Thoracic aorta endothelial cell (primary cell): ENCODE measurements around the gene LRWD1. TPM values are rescaled to one million over a fixed set of nuclear protein-coding genes. Genes with fewer than 3 reads are reported as not detected.

Source experiments
- total RNA-seq: library from RNA; depleted of rRNA; stranded (reverse); fragments of >200 nt; gene quantifications from 2 replicates; pipeline ENCODE4 v1.2.3, GENCODE V29; 2012

The LRWD1 gene
- total RNA-seq, result 23.8 and 32.3 TPM in 2 replicates

DNA sequence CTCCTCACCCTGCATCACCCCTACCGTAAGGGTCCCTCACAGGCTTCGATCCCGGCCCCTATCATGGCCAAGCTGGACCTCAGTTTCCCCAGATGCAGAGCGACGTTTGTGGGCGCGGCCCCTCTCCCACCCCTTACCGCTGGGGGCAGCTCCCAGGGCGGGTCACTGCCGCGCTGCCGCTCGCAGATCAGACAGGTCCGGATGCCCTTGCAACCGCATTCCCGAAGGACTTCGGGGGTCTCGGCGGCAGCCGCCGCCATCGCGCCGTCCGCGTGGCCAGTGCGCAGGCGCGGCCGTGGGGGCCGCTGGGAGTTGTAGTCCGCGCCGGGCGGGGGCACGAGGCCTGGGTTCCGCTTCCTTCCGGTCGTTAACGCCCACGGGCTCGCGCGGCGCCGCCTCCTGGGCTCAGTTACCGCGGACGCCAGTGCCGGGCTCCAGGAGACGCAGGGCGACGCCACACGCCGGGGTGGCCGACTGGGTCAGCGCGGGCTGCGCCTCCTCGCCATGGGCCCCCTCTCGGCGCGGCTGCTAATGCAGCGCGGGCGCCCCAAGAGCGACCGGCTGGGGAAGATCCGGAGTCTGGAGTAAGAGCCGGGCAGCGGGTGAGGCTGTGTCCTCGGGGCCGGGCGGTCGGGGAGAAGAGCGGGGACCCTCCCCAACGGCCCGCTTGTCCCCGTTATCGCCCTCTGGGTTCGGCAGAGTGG lies at the start of gene LRWD1, which contains the start of gene ALKBH4:
TSS of gene LRWD1 (plus strand) at position 408 of the 704 bp plus-strand sequence. CDS start at position 505, 97 bp downstream.
TSS of gene ALKBH4 (minus strand) at position 287 of the 704 bp plus-strand sequence. CDS start at position 260, 27 bp downstream.

DNA sequence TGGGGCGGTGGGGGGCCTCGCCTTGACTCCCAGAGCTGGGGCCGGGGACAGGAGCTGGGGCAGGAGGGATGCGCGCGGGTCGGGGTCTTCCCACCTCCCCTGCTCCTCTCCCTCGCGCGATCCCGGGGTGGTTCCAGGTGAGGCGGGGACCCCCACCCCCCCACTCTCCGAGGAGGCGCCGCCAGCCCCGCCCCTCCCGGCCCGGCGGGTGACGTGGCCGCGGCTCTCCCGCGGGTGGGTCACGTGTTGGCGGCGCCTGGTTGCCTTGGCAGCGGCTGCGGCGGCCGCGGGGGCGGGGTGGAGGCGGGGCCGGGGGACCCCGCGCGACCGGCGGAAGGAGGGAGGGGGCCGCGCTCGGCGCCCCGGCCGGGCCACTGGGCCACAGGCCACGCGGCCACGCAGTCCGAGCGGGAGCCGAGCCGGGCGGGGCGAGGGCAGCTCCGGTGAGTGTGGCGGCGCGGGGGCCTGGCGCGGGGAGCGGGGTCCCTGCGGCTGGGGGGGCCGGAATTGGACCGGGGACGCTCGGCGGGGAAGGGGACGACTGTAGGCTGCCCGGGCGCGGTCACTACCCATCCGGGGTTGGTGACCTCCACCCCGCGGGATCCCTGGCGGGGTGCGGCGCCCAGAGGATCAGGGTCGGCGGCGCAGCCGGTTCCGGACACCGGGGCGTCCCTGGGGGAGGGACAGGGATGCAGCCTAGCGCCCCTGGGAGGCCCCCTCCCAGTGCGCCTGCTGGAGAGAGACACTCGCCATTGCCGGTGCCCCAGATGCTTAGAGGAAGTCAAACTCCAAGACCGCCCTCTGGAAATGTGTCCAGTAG lies 31.4 kb upstream of the LRWD1 start, which contains the start of gene ORAI2:
TSS of gene ORAI2 (plus strand) at position 357 of the 820 bp plus-strand sequence. CDS start 5,382 bp downstream, outside the sequence.

DNA sequence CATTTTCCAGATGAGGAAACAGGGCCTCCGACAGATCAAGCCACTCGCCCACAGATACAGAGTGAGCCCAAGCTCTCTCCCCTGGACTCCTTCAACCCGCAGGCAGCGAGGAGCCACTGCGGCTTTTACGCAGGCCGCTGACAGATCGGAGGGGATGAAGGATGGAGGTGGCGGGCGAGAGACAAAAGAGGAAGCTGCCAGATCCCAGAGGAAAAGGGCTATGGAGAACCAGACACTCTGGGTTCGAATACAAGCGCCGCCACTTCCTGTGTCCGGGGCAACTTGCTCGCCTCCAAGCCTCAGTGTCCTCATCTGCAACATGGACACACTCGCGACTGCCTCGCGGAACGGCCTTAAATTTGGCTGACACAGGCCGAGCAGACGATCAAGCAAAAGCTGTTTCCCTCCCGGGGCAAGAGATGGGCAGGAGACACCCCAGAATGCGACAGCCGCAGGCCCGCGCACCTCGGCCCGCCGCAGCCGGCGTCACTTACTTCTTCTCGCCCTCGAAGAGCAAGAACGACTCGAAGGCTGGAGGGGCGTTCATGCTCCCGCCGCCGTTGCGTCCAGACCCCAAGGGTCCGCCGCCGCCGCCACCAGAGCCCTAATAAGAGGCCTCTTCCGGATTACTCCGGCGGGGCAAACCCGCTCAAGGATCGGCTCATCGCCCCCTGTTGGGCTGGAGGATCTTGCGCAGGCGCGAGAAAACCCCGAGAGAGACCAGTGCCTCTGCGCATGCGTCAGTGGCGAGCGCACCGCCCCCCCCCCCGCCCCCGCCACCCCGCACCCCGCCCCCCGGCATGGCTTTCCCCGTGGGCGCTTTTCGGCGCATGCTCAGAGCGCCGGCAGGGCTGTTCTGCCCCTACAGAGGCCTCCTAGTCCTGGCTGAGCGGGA lies 13.8 kb downstream of the LRWD1 start, which contains the start of gene POLR2J:
TSS of gene POLR2J (minus strand) at position 609 of the 895 bp plus-strand sequence. CDS start at position 547, 62 bp downstream.

DNA sequence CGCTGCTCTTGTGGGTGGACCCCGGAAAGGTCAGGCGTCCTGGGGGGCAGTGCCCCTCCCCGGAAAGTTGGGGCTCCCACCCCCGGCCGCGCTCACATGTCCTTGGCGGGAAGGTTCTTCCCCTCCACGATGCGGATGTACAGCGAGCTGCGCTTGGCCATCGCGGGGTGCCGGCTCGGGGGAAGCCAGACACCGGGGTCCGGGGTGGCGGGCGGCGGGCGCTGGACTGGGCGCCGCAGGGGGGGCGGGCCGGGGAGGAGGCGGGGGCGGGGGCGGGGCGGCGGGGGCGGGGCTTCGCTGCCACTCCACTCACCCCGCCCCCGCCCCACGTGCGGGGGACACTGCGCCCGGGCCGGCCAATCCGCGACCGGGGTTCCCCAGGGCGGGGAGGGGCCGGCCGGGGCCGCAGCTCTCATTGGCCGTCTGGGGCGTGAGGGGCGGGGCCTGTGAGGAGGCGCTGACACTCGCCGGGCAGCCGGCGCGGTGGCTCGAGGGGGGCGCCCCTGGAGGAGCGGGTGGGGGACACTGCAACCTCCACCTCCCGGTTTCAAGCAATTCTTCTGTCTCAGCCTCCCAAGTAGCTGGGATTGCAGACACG lies 52.9 kb downstream of the LRWD1 start, which contains the start of gene RASA4B:
TSS of gene RASA4B (minus strand) at position 228 of the 598 bp plus-strand sequence. CDS start at position 161, 67 bp downstream.

Other genes with a start within 250 kb of the LRWD1 start
- gene SH2B2, start 178.1 kb upstream of the LRWD1 start, total RNA-seq, result 0.93 and 1.0 TPM in 2 replicates
- not detected in 2 replicates for gene SPDYE6, start 108.5 kb upstream of the LRWD1 start, total RNA-seq
- 14.7 and 16.2 TPM in 2 replicates for gene PRKRIP1, start 68.6 kb upstream of the LRWD1 start, total RNA-seq
- 51.2 and 62.2 TPM in 2 replicates for gene ORAI2, start 31.4 kb upstream of the LRWD1 start, total RNA-seq
- 6.3 and 7.9 TPM in 2 replicates for gene ALKBH4, start 121 bp upstream of the LRWD1 start, total RNA-seq
- 29.9 and 38.3 TPM in 2 replicates for gene POLR2J, start 13.9 kb downstream of the LRWD1 start, total RNA-seq
- 1.7 and 2.8 TPM in 2 replicates for gene RASA4B, start 52.8 kb downstream of the LRWD1 start, total RNA-seq
- gene UPK3BL2, start 78.7 kb downstream of the LRWD1 start, total RNA-seq, result 0.80 and 3.7 TPM in 2 replicates
- gene SPDYE2, start 86.2 kb downstream of the LRWD1 start, total RNA-seq, result not detected in 2 replicates
- gene POLR2J3, start 107.6 kb downstream of the LRWD1 start, total RNA-seq, result 49.7 and 95.2 TPM in 2 replicates
- gene RASA4, start 151.8 kb downstream of the LRWD1 start, total RNA-seq, result 4.5 and 6.6 TPM in 2 replicates
- gene UPK3BL1, start 177.8 kb downstream of the LRWD1 start, total RNA-seq, result 7.0 and 8.0 TPM in 2 replicates
- not detected in 2 replicates for gene SPDYE2B, start 185.3 kb downstream of the LRWD1 start, total RNA-seq
- 7.7 and 10.1 TPM in 2 replicates for gene POLR2J2, start 206.7 kb downstream of the LRWD1 start, total RNA-seq